Mammary epithelial cell (primary cell): Measurements from ENCODE around the gene NRBF2.

Experiments
- EZH2 ChIP-seq: IDR thresholded peaks from 2 replicates; pipeline ENCODE4 v1.6.1; 2012; ENCODE audit warnings: low read length, inconsistent platforms, borderline replicate concordance
- TF ChIP-seq, protein P1 (sequence below), 2 donors: IDR thresholded peaks in 1 of 2; conservative IDR thresholded peaks in 1 of 2; 2 replicates each; pipeline ENCODE4 v1.5.1; 2011 to 2012; ENCODE audit warnings: inconsistent platforms in 2 of 2, low read length in 2 of 2, mild to moderate bottlenecking in 2 of 2, control low read depth in 1 of 2, low read depth in 1 of 2; ENCODE audit not compliant: insufficient read depth in 1 of 2; ENCODE audit errors: extremely low read depth in 1 of 2

DNA sequence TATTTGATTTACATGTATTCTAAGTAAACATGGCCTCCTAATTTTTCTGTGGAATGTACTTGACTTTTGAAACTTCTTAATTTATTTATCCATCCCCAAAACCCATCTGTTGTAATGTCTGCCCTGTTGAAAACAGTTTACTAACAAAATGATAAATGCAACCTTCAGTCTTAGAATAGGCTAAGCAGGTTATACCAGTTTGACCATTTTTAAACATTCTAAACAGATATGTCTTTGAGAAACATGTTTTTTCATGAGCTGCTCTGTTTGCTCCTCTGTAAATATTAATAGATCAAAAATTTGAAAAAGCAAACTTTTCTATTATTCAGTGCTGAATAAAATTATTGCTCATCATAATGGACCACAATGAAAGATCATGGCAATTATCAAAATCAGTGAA is 33.4 kb upstream of the NRBF2 start:
- TF ChIP-seq, protein P1, sequence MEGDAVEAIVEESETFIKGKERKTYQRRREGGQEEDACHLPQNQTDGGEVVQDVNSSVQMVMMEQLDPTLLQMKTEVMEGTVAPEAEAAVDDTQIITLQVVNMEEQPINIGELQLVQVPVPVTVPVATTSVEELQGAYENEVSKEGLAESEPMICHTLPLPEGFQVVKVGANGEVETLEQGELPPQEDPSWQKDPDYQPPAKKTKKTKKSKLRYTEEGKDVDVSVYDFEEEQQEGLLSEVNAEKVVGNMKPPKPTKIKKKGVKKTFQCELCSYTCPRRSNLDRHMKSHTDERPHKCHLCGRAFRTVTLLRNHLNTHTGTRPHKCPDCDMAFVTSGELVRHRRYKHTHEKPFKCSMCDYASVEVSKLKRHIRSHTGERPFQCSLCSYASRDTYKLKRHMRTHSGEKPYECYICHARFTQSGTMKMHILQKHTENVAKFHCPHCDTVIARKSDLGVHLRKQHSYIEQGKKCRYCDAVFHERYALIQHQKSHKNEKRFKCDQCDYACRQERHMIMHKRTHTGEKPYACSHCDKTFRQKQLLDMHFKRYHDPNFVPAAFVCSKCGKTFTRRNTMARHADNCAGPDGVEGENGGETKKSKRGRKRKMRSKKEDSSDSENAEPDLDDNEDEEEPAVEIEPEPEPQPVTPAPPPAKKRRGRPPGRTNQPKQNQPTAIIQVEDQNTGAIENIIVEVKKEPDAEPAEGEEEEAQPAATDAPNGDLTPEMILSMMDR (conservative IDR thresholded peaks at IDR 0.05 in 1 of 2, IDR thresholded peaks at IDR 0.05 in 1 of 2; ENCODE audit: extremely low read depth in 1 of 2, insufficient read depth in 1 of 2, low read depth in 1 of 2, low read length in 2 of 2): no peak
- no peak for TF ChIP-seq EZH2
